Pancreas (tissue), 10 donors: ENCODE measurements around the gene FOSB. TPM values are rescaled to one million over a fixed set of nuclear protein-coding genes. Genes with fewer than 3 reads are reported as not detected.
A peak's percentile ranks its signal among the peaks of the same experiment; 100 is the strongest.

Source experiments
- ATAC-seq, 4 donors: fragments of 200-7000 bp; cut with Tn5 transposase; one replicate each; pipeline versions ENCODE4 v1.8.0 to v1.9.1; 2020; ENCODE audit warnings: mild to moderate bottlenecking in 4 of 4, moderate library complexity in 4 of 4
- DNase-seq, 6 donors: peaks; one replicate each; pipeline ENCODE4 v3.0.0-alpha.2; 2020
- FAIRE-seq: peaks from 2 replicates; lab custom pipeline; 2012; peaks lifted over from hg19 to GRCh38; lab: Jason Lieb, UNC
- H3K27ac ChIP-seq, 4 donors: fragments of 200-600 bp; sonication (generic); 1 replicate in 3 of 4; 2 replicates in 1 of 4; pipeline versions ENCODE4 v1.5.0 to v1.8.0; 2020
- H3K27me3 ChIP-seq, 4 donors: fragments of 200-600 bp; one replicate each; pipeline ENCODE4 v1.8.0; 2021
- H3K36me3 ChIP-seq, 3 donors: fragments of 200-600 bp; sonication (generic) in 1 of 3; one replicate each; pipeline versions ENCODE4 v1.5.0 to v1.8.0; 2020 to 2021
- H3K4me1 ChIP-seq, 3 donors: fragments of 200-600 bp; one replicate each; pipeline ENCODE4 v1.8.0; 2021
- H3K4me3 ChIP-seq, 4 donors: fragments of 200-600 bp; sonication (generic) in 2 of 4; one replicate each; pipeline versions ENCODE4 v1.5.0 to v1.8.0; 2020 to 2021
- H3K9me3 ChIP-seq, 4 donors: fragments of 200-600 bp; one replicate each; pipeline ENCODE4 v1.8.0; 2021
- WGBS, 2 donors: extraction: QIAGEN DNeasy Blood & Tissue Kit; methylation state at CpG; one replicate each; pipeline ENCODE4 v1.1.7; 2013; 5-methylcytosine and 5-hydroxymethylcytosine counted together
- intact Hi-C, 3 donors: fragments of 100-400 bp; cut with DNase I; formaldehyde crosslinking; loops; one replicate each; pipeline versions ENCODE4 v1.11.1 to v1.14.2; 2022
- polyA plus RNA-seq, 2 donors: library from polyadenylated mRNA; stranded (reverse); fragments of 200-250 nt; gene quantifications; one replicate each; pipeline ENCODE4 v1.2.3, GENCODE V29; 2013
- total RNA-seq, 6 donors: library from RNA; stranded (reverse); fragmentation: NEBNext Ultra II Directional in 4 of 6; extraction: Animal tissue kit (Norgen Biotek cat#: 25700) in 4 of 6; gene quantifications; one replicate each; pipeline versions ENCODE4 v1.2.1 to v1.2.4, GENCODE V29; 2021 to 2023
- TF ChIP-seq, protein P1 (sequence below), 4 donors: fragments of 200-600 bp; sonication (generic) in 3 of 4; IDR thresholded peaks; one replicate each; pipeline versions ENCODE4 v1.5.0 to v1.8.0; 2021; ENCODE audit warnings: antibody characterized with exemption in 4 of 4
- donor health status: healthy with polysubstance abuse.
- donor health status: DM: no; HTN: no; CAD: no; lungs with moderate emphysema.
- donor health status: DM: no; HTN: no; CAD: no.
- donor health status: control.
- donor health status: control.
- donor health status: Bipolar disorder and iron deficiency.
- donor health status: DM: yes; HTN: yes; CAD: no.
- donor health status: DM: no; HTN: no; CAD: no.
- donor health status: DM: no; HTN: no; CAD: no.
- donor health status: DM: yes; HTN: yes; CAD: no.

FOSB gene
- total and polyA plus RNA-seq, 8 donors: 0.79 to 21.6 (median 6.2) TPM

DNA sequence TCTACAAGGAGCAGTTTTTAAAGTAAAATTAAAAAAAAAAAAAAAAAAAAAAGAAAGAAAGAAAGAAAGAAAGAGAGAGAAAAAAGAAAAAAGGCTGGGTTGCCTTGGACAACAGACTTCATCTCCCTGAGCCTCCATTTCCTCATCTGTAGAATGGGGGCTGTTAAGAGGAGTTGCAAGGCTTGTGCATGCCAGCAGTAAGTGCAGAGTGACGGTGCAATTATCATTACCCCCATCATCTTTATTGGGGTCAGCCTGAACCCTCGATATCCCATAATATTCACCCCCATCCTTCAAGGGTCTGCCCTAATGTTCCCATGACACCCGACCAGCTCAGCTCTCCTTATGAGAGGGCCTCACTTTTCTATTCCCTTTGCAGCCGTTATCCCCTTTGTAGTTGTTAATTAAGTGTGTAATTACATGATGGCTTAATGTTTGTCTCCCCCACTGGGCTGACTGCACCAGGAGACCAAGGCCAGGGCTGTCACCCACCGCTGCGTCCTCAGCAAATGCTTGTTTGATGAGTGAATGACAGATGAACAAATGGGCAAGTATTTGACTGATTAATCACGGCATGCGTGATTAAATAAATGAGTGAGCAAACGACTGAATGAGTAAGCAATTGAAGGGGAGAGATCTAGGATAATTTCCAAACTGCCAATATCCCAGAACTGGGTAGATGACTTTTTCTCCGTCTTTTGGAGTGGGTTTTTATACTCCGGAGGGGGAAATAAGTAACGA, 10.1 kb downstream of the FOSB start:
- intact Hi-C loops: loop anchor here in 1 of 3 donors (2.0 kb wide), 1 partner anchor 39 kb away; no protein-coding TSS in a partner anchor
- Histone ChIP-seq H3K4me3 (peak overlapping the region in 2 of 4 donors; percentile 41 to 42), H3K4me1 (peaks cover 0 to 4% (median 0%) of the 10 kb centered on the region in 3 donors), H3K27me3 (no peaks in the 10 kb centered on the region), H3K27ac (peak overlapping the region; percentile 94 to 97 (median 96)), H3K9me3 (no peaks in the 10 kb centered on the region), H3K36me3 (no peaks in the 10 kb centered on the region)
- FAIRE-seq: no peak
- ATAC-seq: peak in 2 of 4 donors; percentile 0 to 1
- TF ChIP-seq, protein P1, sequence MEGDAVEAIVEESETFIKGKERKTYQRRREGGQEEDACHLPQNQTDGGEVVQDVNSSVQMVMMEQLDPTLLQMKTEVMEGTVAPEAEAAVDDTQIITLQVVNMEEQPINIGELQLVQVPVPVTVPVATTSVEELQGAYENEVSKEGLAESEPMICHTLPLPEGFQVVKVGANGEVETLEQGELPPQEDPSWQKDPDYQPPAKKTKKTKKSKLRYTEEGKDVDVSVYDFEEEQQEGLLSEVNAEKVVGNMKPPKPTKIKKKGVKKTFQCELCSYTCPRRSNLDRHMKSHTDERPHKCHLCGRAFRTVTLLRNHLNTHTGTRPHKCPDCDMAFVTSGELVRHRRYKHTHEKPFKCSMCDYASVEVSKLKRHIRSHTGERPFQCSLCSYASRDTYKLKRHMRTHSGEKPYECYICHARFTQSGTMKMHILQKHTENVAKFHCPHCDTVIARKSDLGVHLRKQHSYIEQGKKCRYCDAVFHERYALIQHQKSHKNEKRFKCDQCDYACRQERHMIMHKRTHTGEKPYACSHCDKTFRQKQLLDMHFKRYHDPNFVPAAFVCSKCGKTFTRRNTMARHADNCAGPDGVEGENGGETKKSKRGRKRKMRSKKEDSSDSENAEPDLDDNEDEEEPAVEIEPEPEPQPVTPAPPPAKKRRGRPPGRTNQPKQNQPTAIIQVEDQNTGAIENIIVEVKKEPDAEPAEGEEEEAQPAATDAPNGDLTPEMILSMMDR (IDR thresholded peaks at IDR 0.05): no peak
- DNase-seq: peak in 1 of 6 donors; percentile 2
- 5% methylated on average over 12 of the region's 12 CpGs for WGBS, 2 donors

DNA sequence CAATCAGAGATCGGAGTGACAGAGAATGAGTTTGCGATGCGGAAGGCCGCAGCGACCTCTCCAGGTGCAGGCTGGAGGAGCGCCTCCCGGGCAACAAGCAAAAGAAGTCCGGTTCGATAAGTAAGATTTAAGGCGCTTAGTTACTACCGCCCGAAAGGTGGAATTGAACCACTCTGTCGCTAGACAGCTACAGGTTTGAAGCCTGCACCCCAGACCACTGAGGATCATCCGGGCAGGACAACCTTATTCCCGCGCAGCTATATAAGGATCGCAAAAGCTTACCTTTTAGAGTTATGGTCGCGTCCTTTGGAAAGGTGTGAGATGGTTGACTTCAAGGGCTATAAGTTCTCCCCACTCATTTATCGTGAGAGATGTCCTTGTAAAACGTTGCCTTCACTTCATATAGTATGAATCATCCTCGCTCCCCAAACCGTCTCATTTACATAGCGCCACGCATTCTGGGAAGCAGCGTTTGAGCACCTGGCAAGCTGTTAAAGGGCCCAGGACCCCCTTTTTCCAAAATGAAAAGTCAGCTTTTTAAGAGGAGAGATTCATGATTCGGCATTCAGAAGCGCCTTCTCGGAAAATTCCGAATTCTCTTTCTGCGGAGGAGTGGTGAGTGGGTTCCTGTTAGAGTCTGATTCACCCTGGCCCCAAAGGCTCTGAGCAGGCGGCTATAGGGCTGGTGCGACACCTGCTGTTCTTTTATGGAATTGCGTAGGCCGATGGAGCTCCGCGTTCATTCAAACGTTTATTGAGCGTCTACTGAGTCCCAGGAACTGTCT, 10.8 kb downstream of the FOSB start:
- Histone ChIP-seq H3K27me3 (no peaks in the 10 kb centered on the region), H3K4me1 (peaks cover 0 to 4% (median 0%) of the 10 kb centered on the region in 3 donors), H3K27ac (peak overlapping the region; percentile 94 to 97 (median 96)), H3K9me3 (no peaks in the 10 kb centered on the region), H3K4me3 (peak overlapping the region in 3 of 4 donors; percentile 2 to 42 (median 41)), H3K36me3 (no peaks in the 10 kb centered on the region)
- WGBS, 2 donors: 0% methylated on average over 39 of the region's 39 CpGs
- peak; percentile 95 to 96 (median 95) for ATAC-seq
- peak; percentile 81 to 91 (median 88) for DNase-seq
- peak; percentile 75 for FAIRE-seq
- intact Hi-C loops: loop anchor here in 1 of 3 donors (2.0 kb wide), 1 partner anchor 40 kb away; no protein-coding TSS in a partner anchor
- TF ChIP-seq, protein P1 (IDR thresholded peaks at IDR 0.05): peak; percentile 89 to 96 (median 94)

DNA sequence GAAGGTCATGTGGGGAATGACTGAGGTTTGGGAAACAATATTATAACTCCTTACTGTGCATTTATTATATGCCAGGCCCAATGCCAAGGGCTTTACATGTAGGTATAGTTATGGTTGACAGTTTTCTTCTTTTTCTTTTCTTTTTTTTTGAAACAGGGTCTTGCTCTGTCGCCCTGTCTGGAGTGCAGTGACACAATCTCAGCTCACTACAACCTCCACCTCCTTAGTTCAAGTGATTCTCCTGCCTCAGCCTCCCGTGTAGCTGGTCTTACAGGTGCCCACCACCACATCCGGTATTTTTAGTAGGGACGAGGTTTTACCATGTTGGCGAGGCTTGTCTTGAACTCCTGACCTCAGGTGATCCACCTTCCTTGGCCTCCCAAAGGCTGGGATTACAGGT, 15.2 kb downstream of the FOSB start:
- FAIRE-seq (no peak), ATAC-seq (no peak), DNase-seq (no peak)
- TF ChIP-seq, protein P1 (IDR thresholded peaks at IDR 0.05): no peak
- Histone ChIP-seq H3K9me3 (no peaks in the 10 kb centered on the region), H3K27ac (no peak overlapping the region), H3K4me1 (peaks cover 0 to 2% (median 0%) of the 10 kb centered on the region in 3 donors), H3K4me3 (no peak overlapping the region), H3K36me3 (no peaks in the 10 kb centered on the region), H3K27me3 (no peaks in the 10 kb centered on the region)
- intact Hi-C loops: loop anchor here in 1 of 3 donors (5.0 kb wide), 1 partner anchor 46 kb away; no protein-coding TSS in a partner anchor
- WGBS, 2 donors: 75 to 86% methylated on average over 5 of the region's 5 CpGs

DNA sequence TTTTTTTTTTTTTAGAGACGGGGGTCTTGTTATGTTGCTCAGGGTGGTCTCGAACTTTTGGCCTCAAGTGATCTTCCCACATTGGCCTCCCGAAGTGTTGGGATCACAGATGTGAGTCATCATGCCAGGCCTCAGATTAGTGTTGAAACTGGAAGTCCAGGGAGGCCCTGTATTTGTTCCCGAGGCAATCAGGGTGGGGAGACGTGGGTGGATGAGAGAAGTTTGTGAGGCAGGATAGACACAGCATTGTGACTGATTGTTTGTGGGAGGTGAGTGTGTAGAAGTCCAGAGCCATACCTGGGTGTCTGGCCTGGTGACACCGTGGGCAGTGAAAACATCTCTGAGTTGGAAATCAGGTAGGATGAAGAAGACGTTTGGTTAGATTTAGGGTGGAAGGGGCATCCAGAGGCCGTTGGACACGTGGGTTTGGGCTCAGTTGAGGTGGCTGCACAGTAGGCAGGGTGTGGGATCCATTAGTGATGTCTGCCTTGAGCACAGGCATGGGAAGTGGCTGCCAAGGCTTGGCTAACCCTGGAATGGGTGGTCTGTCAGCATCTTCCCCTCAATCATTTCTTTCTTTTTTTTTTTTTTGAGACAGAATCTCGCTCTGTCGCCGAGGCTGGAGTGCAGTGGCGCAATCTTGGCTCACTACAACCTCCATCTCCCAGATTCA, 16.6 kb downstream of the FOSB start:
- FAIRE-seq: no peak
- ATAC-seq: no peak
- Histone ChIP-seq H3K9me3 (no peaks in the 10 kb centered on the region), H3K4me1 (no peaks in the 10 kb centered on the region), H3K27ac (no peak overlapping the region), H3K36me3 (no peaks in the 10 kb centered on the region), H3K4me3 (no peak overlapping the region), H3K27me3 (no peaks in the 10 kb centered on the region)
- WGBS, 2 donors: 58 to 65% methylated on average over 13 of the region's 13 CpGs
- intact Hi-C loops: loop anchor here in 1 of 3 donors (5.0 kb wide), 1 partner anchor 47 kb away; no protein-coding TSS in a partner anchor
- no peak for DNase-seq
- TF ChIP-seq, protein P1 (IDR thresholded peaks at IDR 0.05): no peak
